Right cardiac atrium (tissue), 5 donors: Measurements from ENCODE around the gene ZIC2. TPM values are rescaled to one million over a fixed set of nuclear protein-coding genes. Genes with fewer than 3 reads are reported as not detected.
"Not testable (repeated sequence)": the region's sequence is repeated elsewhere in the genome, so short reads cannot be mapped to it uniquely, and the experiment has no call there.

ENCODE experiments used
- ATAC-seq, 2 donors: fragments of 200-7000 bp; cut with Tn5 transposase; one replicate each; pipeline versions ENCODE4 v1.8.0 to v1.9.1; 2020; ENCODE audit warnings: moderate library complexity in 2 of 2, mild to moderate bottlenecking in 1 of 2
- DNase-seq, 3 donors: peaks; one replicate each; pipeline ENCODE4 v3.0.0-alpha.2; 2020
- H3K27ac ChIP-seq: one replicate; pipeline ENCODE4 v1.5.1; 2013; ENCODE audit warnings: mild to moderate bottlenecking, low read length, control low read depth, moderate library complexity
- H3K27me3 ChIP-seq: one replicate; pipeline ENCODE4 v1.6.1; 2013; ENCODE audit not compliant: control insufficient read depth, insufficient read depth
- H3K4me1 ChIP-seq: one replicate; pipeline ENCODE4 v1.6.1; 2013; ENCODE audit warnings: low read length; ENCODE audit not compliant: control insufficient read depth, insufficient read depth
- H3K4me3 ChIP-seq: one replicate; pipeline ENCODE4 v1.5.1; 2013; ENCODE audit warnings: low read length, control low read depth
- H3K9me3 ChIP-seq: one replicate; pipeline ENCODE4 v1.6.1; 2013; ENCODE audit warnings: low read length; ENCODE audit not compliant: control insufficient read depth
- WGBS: extraction: QIAGEN DNeasy Blood & Tissue Kit; methylation state at CpG from one replicate; pipeline ENCODE4 v1.1.7; 2013; 5-methylcytosine and 5-hydroxymethylcytosine counted together
- intact Hi-C, 4 donors: fragments of 100-400 bp; cut with DNase I; formaldehyde crosslinking; loops; one replicate each; pipeline versions ENCODE4 v1.11.0 to v1.14.0; 2022 to 2023
- long read RNA-seq, 4 donors: library from polyadenylated mRNA; unstranded; transcript quantifications; one replicate each; pipeline ENCODE4 v2.0.0, GENCODE V29; 2020 to 2021
- polyA plus RNA-seq: library from polyadenylated mRNA; stranded (reverse); fragments of 200-250 nt; gene quantifications from one replicate; pipeline ENCODE4 v1.2.3, GENCODE V29; 2013
- total RNA-seq, 4 donors: library from RNA; stranded (reverse); fragmentation: NEBNext Ultra II Directional; extraction: Animal tissue kit (Norgen Biotek cat#: 25700); gene quantifications; one replicate each; pipeline ENCODE4 v1.2.1, GENCODE V29; 2021
- donor health status: healthy with polysubstance abuse.
- donor health status: DM: no; HTN: yes; CAD: no.
- donor health status: DM: no; HTN: no; CAD: no.
- donor health status: DM: no; HTN: yes; CAD: no; lungs with severe emphysema.
- donor health status: DM: yes; HTN: yes; CAD: no.

The ZIC2 gene
- total RNA-seq (not detected), polyA plus RNA-seq (not detected)
- long read RNA-seq, donor 1, result 0 reads
- long read RNA-seq, donor 2, result 0 reads
- long read RNA-seq, donor 3, result 0 reads
- long read RNA-seq, donor 4, result 0 reads

GRCh38 chr13:99981735-99982035 is at the start of gene ZIC2:
Gene ZIC2, plus strand, starts transcription at chr13:99981784. Its CDS starts 281 bp downstream, at chr13:99982065.
- H3K4me3 ChIP-seq, result peak within 1 kb of the TSS; percentile 63
- no peaks in the 10 kb centered on the region for H3K27me3 ChIP-seq
- WGBS, result 1% methylated on average over 41 of the region's 41 CpGs
- DNase-seq, result peak in 1 of 3 donors; percentile 29
- no peak within 1 kb of the TSS for H3K27ac ChIP-seq
- H3K9me3 ChIP-seq, result no peaks in the 10 kb centered on the region
- no peaks in the 10 kb centered on the region for H3K4me1 ChIP-seq
- intact Hi-C loops, result no loop called here
- ATAC-seq, result no peak

- Histone ChIP-seq H3K27ac (no peak overlapping the region), H3K9me3 (no peaks in the 10 kb centered on the region), H3K27me3 (no peaks in the 10 kb centered on the region), H3K4me3 (no peak overlapping the region), H3K4me1 (no peaks in the 10 kb centered on the region)
- DNase-seq (no peak), ATAC-seq (no peak)
- intact Hi-C loops, result no loop called here
- 85% methylated on average over 5 of the region's 5 CpGs for WGBS
These were observed 48.7 kb upstream of the ZIC2 start for GRCh38 chr13:99932912-99933311.

- DNase-seq (no peak), ATAC-seq (no peak)
- 93% methylated on average over 2 of the region's 2 CpGs for WGBS
- intact Hi-C loops, result no loop called here
- H3K9me3 ChIP-seq, result no peaks in the 10 kb centered on the region
- no peaks in the 10 kb centered on the region for H3K4me1 ChIP-seq
- H3K27me3 ChIP-seq, result no peaks in the 10 kb centered on the region
- H3K4me3 ChIP-seq, result no peak overlapping the region
- H3K27ac ChIP-seq, result no peak overlapping the region
These were observed 45.8 kb upstream of the ZIC2 start for GRCh38 chr13:99935772-99936171.

- intact Hi-C loops, result no loop called here
- Histone ChIP-seq H3K4me3 (no peak overlapping the region), H3K4me1 (no peaks in the 10 kb centered on the region), H3K27ac (no peak overlapping the region), H3K9me3 (no peaks in the 10 kb centered on the region), H3K27me3 (no peaks in the 10 kb centered on the region)
- ATAC-seq (no peak), DNase-seq (no peak)
- WGBS, result 46% methylated on average over 7 of the region's 7 CpGs
These were observed 42.9 kb upstream of the ZIC2 start for GRCh38 chr13:99938635-99939034.

GRCh38 chr13:99941086-99941485 is 40.5 kb upstream of the ZIC2 start:
- Histone ChIP-seq H3K27me3 (peaks cover 3% of the 10 kb centered on the region), H3K9me3 (no peaks in the 10 kb centered on the region), H3K4me3 (no peak overlapping the region), H3K27ac (no peak overlapping the region), H3K4me1 (no peaks in the 10 kb centered on the region)
- ATAC-seq (no peak), DNase-seq (no peak)
- intact Hi-C loops, result no loop called here
- WGBS, result 82% methylated on average over 7 of the region's 7 CpGs

GRCh38 chr13:99941911-99942310 is 39.7 kb upstream of the ZIC2 start:
- ATAC-seq (no peak), DNase-seq (no peak)
- WGBS, result 73% methylated on average over 4 of the region's 4 CpGs
- Histone ChIP-seq H3K27ac (no peak overlapping the region), H3K27me3 (peaks cover 4% of the 10 kb centered on the region), H3K4me3 (no peak overlapping the region), H3K4me1 (no peaks in the 10 kb centered on the region), H3K9me3 (no peaks in the 10 kb centered on the region)
- intact Hi-C loops, result no loop called here

GRCh38 chr13:99944102-99944501 is 37.5 kb upstream of the ZIC2 start:
- 73% methylated on average over 7 of the region's 7 CpGs for WGBS
- Histone ChIP-seq H3K4me1 (no peaks in the 10 kb centered on the region), H3K9me3 (no peaks in the 10 kb centered on the region), H3K4me3 (no peak overlapping the region), H3K27ac (no peak overlapping the region), H3K27me3 (peaks cover 9% of the 10 kb centered on the region)
- DNase-seq, result no peak
- ATAC-seq, result no peak
- intact Hi-C loops, result no loop called here

GRCh38 chr13:99944606-99945005 is 37.0 kb upstream of the ZIC2 start:
- no peaks in the 10 kb centered on the region for H3K4me1 ChIP-seq
- peaks cover 9% of the 10 kb centered on the region for H3K27me3 ChIP-seq
- WGBS, result 89% methylated on average over 6 of the region's 6 CpGs
- no peak for DNase-seq
- H3K27ac ChIP-seq, result no peak overlapping the region
- no peak for ATAC-seq
- intact Hi-C loops, result no loop called here
- no peak overlapping the region for H3K4me3 ChIP-seq
- H3K9me3 ChIP-seq, result no peaks in the 10 kb centered on the region

- ATAC-seq, H3K4me3 ChIP-seq, DNase-seq, H3K4me1 ChIP-seq, H3K27ac ChIP-seq, H3K27me3 ChIP-seq, intact Hi-C loops, H3K9me3 ChIP-seq: not testable (repeated sequence)
- 92% methylated on average over 2 of the region's 2 CpGs for WGBS
These were observed 36.1 kb upstream of the ZIC2 start for GRCh38 chr13:99945515-99945914.

GRCh38 chr13:99947666-99948065 is 33.9 kb upstream of the ZIC2 start:
- DNase-seq (no peak), ATAC-seq (no peak)
- WGBS, result 88% methylated on average over 2 of the region's 2 CpGs
- H3K4me3 ChIP-seq, result no peak overlapping the region
- H3K27ac ChIP-seq, result no peak overlapping the region
- peaks cover 9% of the 10 kb centered on the region for H3K27me3 ChIP-seq
- intact Hi-C loops, result no loop called here
- H3K9me3 ChIP-seq, result no peaks in the 10 kb centered on the region
- H3K4me1 ChIP-seq, result no peaks in the 10 kb centered on the region

GRCh38 chr13:99948411-99948810 is 33.2 kb upstream of the ZIC2 start:
- H3K27me3 ChIP-seq, result peaks cover 9% of the 10 kb centered on the region

GRCh38 chr13:99948907-99949678 is 32.5 kb upstream of the ZIC2 start:
- no peak for DNase-seq
- no peak for ATAC-seq
- Histone ChIP-seq H3K4me1 (no peaks in the 10 kb centered on the region), H3K9me3 (no peaks in the 10 kb centered on the region), H3K27me3 (peaks cover 9% of the 10 kb centered on the region), H3K27ac (no peak overlapping the region), H3K4me3 (no peak overlapping the region)
- intact Hi-C loops, result no loop called here
- 73% methylated on average over 10 of the region's 10 CpGs for WGBS

More at GRCh38 chr13:99948411-99948810, 33.2 kb upstream of the ZIC2 start:
- no peak for DNase-seq
- WGBS, result 69% methylated on average over 4 of the region's 4 CpGs
- Histone ChIP-seq H3K4me1 (no peaks in the 10 kb centered on the region), H3K4me3 (no peak overlapping the region), H3K9me3 (no peaks in the 10 kb centered on the region), H3K27ac (no peak overlapping the region)
- ATAC-seq, result no peak
- intact Hi-C loops, result no loop called here
